HEK293 (cell line): ENCODE measurements around the gene SLC12A4.
A peak's percentile ranks its signal among the peaks of the same experiment; 100 is the strongest.
"Not testable (repeated sequence)": the region's sequence is repeated elsewhere in the genome, so short reads cannot be mapped to it uniquely, and the experiment has no call there.

Source experiments
- CTCF ChIA-PET: fragments of 350-600 bp; formaldehyde crosslinking; extraction: SDS; loops from one replicate; lab custom pipeline; 2021; ENCODE audit warnings: antibody characterized with exemption; lab: Yijun Ruan, JAX
- POLR2A ChIA-PET: fragments of 300-600 bp; formaldehyde crosslinking; extraction: SDS; loops from one replicate; lab custom pipeline; 2020; ENCODE audit warnings: antibody characterized with exemption, inconsistent platforms; lab: Yijun Ruan, JAX
- H3K27ac ChIP-seq: fragments of 200-500 bp; sonication (Bioruptor generic); 2 replicates; pipeline ENCODE4 v1.5.1; 2014; ENCODE audit warnings: low read depth, low read length, control low read depth, inconsistent platforms; ENCODE audit errors: extremely low read depth
- H3K36me3 ChIP-seq, 2 experiments: fragments of 200-500 bp in 1 of 2; sonication (Bioruptor generic) in 1 of 2; 1 replicate in 1 of 2; 2 replicates in 1 of 2; pipeline ENCODE4 v1.5.1; 2014 to 2017; ENCODE audit warnings: inconsistent platforms in 2 of 2, low read length in 2 of 2; ENCODE audit not compliant: control insufficient read depth in 2 of 2, insufficient read depth in 1 of 2
- H3K4me1 ChIP-seq: fragments of 200-500 bp; sonication (Bioruptor generic); 2 replicates; pipeline ENCODE4 v1.5.1; 2014; ENCODE audit warnings: mild to moderate bottlenecking, low read length, inconsistent platforms; ENCODE audit not compliant: control insufficient read depth, insufficient read depth
- H3K4me3 ChIP-seq: 2 replicates; pipeline ENCODE4 v1.5.1; 2011; ENCODE audit warnings: low read depth, mild to moderate bottlenecking, control low read depth, low read length, moderate library complexity
- H3K9me3 ChIP-seq: fragments of 200-500 bp; sonication (Bioruptor generic); 2 replicates; pipeline ENCODE4 v1.5.1; 2014; ENCODE audit warnings: low read depth, low read length, inconsistent platforms; ENCODE audit not compliant: control insufficient read depth, insufficient read depth
- EGR2 ChIP-seq: fragments of 450-650 bp; formaldehyde crosslinking; IDR thresholded peaks from 2 replicates; pipeline ENCODE4 v1.5.1; 2016; ENCODE audit warnings: low read depth, missing biosample characterization, missing genetic modification characterization
- SCRT1 ChIP-seq: fragments of 450-650 bp; formaldehyde crosslinking; IDR thresholded peaks from 2 replicates; pipeline ENCODE4 v1.5.1; 2016; ENCODE audit warnings: missing biosample characterization, missing genetic modification characterization, borderline replicate concordance
- SCRT2 ChIP-seq: fragments of 450-650 bp; formaldehyde crosslinking; IDR thresholded peaks from 2 replicates; pipeline ENCODE4 v1.5.1; 2016; ENCODE audit warnings: missing biosample characterization, missing genetic modification characterization
- SP2 ChIP-seq: fragments of 450-650 bp; formaldehyde crosslinking; IDR thresholded peaks from 2 replicates; pipeline ENCODE4 v1.5.1; 2016; ENCODE audit warnings: missing biosample characterization, missing genetic modification characterization
- ZBTB21 ChIP-seq: fragments of 450-650 bp; formaldehyde crosslinking; IDR thresholded peaks from 2 replicates; pipeline ENCODE4 v1.5.1; 2017; ENCODE audit warnings: missing biosample characterization, missing genetic modification characterization
- ZFHX2 ChIP-seq: fragments of 450-650 bp; formaldehyde crosslinking; conservative IDR thresholded peaks from 2 replicates; pipeline ENCODE4 v1.5.1; 2016; ENCODE audit warnings: missing biosample characterization, missing genetic modification characterization
- ZNF121 ChIP-seq: fragments of 450-650 bp; formaldehyde crosslinking; IDR thresholded peaks from 2 replicates; pipeline ENCODE4 v1.5.1; 2016; ENCODE audit warnings: missing biosample characterization, missing genetic modification characterization
- ZNF132 ChIP-seq: fragments of 450-650 bp; formaldehyde crosslinking; IDR thresholded peaks from 2 replicates; pipeline ENCODE4 v1.5.1; 2017; ENCODE audit warnings: missing biosample characterization, missing genetic modification characterization, borderline replicate concordance
- ZNF239 ChIP-seq: fragments of 450-650 bp; formaldehyde crosslinking; IDR thresholded peaks from 2 replicates; pipeline ENCODE4 v1.5.1; 2016; ENCODE audit warnings: missing biosample characterization, missing genetic modification characterization
- ZNF510 ChIP-seq: fragments of 450-650 bp; formaldehyde crosslinking; IDR thresholded peaks from 2 replicates; pipeline ENCODE4 v1.5.1; 2018; ENCODE audit warnings: mild to moderate bottlenecking, missing genetic modification characterization, missing biosample characterization; ENCODE audit not compliant: insufficient replicate concordance
- TF ChIP-seq, protein P1 (sequence below): sonication (generic); formaldehyde crosslinking; IDR thresholded peaks from 2 replicates; pipeline ENCODE4 v1.8.1; 2022; ENCODE audit warnings: mild to moderate bottlenecking, moderate library complexity, missing genetic modification reagents
- TF ChIP-seq, protein P2 (sequence below): fragments of 450-650 bp; formaldehyde crosslinking; IDR thresholded peaks from 2 replicates; pipeline ENCODE4 v1.5.1; 2016; ENCODE audit warnings: missing biosample characterization, missing genetic modification characterization
- TF ChIP-seq, protein P3 (sequence below): fragments of 450-650 bp; formaldehyde crosslinking; IDR thresholded peaks from 2 replicates; pipeline ENCODE4 v1.5.1; 2016; ENCODE audit warnings: missing biosample characterization, missing genetic modification characterization

SLC12A4 gene

GRCh38 chr16:67940446-67941089, 27.9 kb downstream of the SLC12A4 start:
- POLR2A ChIA-PET = interaction anchor here (0.6 to 1.3 kb wide), 3 partner anchors 94 to 417 kb away, joined by 3 to 5 read pairs (median 4); partner anchors contain the start of gene NUTF2

GRCh38 chr16:67939507-67940445, 28.7 kb downstream of the SLC12A4 start:
- ChIA-PET CTCF (interaction anchor here (0.7 to 1.2 kb wide), 4 partner anchors 11 to 95 kb away, joined by 3 to 5 read pairs (median 3); no protein-coding TSS in a partner anchor), POLR2A (interaction anchor here (0.6 kb wide), 1 partner anchor 388 kb away, joined by 7 read pairs; no protein-coding TSS in a partner anchor)
- Histone ChIP-seq H3K9me3 (no peaks in the 10 kb centered on the region), H3K27ac (no peak overlapping the region), H3K36me3 (peaks cover 0 to 40% of the 10 kb centered on the region in 2 experiments; a peak in 2 of 3 replicates), H3K4me1 (no peaks in the 10 kb centered on the region), H3K4me3 (no peak overlapping the region)
- TF ChIP-seq EGR2 (tag by site-specific recombination) (peak; percentile 79), SP2 (no peak), ZBTB21 (no peak), ZNF132 (tag by site-specific recombination) (no peak), ZFHX2 (tag by site-specific recombination) (peak; percentile 75), ZNF510 (tag by site-specific recombination) (no peak), SCRT1 (tag by site-specific recombination) (no peak)
- TF ChIP-seq, protein P1, sequence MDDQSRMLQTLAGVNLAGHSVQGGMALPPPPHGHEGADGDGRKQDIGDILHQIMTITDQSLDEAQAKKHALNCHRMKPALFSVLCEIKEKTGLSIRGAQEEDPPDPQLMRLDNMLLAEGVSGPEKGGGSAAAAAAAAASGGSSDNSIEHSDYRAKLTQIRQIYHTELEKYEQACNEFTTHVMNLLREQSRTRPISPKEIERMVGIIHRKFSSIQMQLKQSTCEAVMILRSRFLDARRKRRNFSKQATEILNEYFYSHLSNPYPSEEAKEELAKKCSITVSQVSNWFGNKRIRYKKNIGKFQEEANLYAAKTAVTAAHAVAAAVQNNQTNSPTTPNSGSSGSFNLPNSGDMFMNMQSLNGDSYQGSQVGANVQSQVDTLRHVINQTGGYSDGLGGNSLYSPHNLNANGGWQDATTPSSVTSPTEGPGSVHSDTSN (CRISPR knock-in tag) = peak; percentile 27; the same call in 1 of the 2 replicates

More at GRCh38 chr16:67940446-67941089, 27.9 kb downstream of the SLC12A4 start:
- CTCF ChIA-PET = interaction anchor here (0.6 to 2.3 kb wide), 8 partner anchors 12 to 419 kb away, joined by 3 to 14 read pairs (median 4); no protein-coding TSS in a partner anchor
- Histone ChIP-seq H3K36me3 (peaks cover 0 to 48% of the 10 kb centered on the region in 2 experiments; a peak in 2 of 3 replicates), H3K9me3 (no peaks in the 10 kb centered on the region), H3K4me3 (no peak overlapping the region), H3K27ac (no peak overlapping the region)
- TF ChIP-seq SCRT2 (tag by site-specific recombination) (peak; percentile 39; the same call in 1 of the 2 replicates), ZNF239 (tag by site-specific recombination) (no peak)
- TF ChIP-seq, all 188 proteins: peak for 1
- no peaks in the 10 kb centered on the region for H3K4me1 ChIP-seq

- TF ChIP-seq, protein P2, sequence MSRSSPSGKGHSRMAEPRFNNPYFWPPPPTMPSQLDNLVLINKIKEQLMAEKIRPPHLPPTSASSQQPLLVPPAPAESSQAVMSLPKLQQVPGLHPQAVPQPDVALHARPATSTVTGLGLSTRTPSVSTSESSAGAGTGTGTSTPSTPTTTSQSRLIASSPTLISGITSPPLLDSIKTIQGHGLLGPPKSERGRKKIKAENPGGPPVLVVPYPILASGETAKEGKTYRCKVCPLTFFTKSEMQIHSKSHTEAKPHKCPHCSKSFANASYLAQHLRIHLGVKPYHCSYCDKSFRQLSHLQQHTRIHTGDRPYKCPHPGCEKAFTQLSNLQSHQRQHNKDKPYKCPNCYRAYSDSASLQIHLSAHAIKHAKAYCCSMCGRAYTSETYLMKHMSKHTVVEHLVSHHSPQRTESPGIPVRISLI (tag by site-specific recombination) = peak; percentile 64; the same call in 1 of the 2 replicates
- TF ChIP-seq, protein P3, sequence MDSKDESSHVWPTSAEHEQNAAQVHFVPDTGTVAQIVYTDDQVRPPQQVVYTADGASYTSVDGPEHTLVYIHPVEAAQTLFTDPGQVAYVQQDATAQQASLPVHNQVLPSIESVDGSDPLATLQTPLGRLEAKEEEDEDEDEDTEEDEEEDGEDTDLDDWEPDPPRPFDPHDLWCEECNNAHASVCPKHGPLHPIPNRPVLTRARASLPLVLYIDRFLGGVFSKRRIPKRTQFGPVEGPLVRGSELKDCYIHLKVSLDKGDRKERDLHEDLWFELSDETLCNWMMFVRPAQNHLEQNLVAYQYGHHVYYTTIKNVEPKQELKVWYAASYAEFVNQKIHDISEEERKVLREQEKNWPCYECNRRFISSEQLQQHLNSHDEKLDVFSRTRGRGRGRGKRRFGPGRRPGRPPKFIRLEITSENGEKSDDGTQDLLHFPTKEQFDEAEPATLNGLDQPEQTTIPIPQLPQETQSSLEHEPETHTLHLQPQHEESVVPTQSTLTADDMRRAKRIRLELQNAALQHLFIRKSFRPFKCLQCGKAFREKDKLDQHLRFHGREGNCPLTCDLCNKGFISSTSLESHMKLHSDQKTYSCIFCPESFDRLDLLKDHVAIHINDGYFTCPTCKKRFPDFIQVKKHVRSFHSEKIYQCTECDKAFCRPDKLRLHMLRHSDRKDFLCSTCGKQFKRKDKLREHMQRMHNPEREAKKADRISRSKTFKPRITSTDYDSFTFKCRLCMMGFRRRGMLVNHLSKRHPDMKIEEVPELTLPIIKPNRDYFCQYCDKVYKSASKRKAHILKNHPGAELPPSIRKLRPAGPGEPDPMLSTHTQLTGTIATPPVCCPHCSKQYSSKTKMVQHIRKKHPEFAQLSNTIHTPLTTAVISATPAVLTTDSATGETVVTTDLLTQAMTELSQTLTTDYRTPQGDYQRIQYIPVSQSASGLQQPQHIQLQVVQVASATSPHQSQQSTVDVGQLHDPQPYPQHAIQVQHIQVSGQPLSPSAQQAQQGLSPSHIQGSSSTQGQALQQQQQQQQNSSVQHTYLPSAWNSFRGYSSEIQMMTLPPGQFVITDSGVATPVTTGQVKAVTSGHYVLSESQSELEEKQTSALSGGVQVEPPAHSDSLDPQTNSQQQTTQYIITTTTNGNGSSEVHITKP = peak; percentile 85
- peak; percentile 88 for TF ChIP-seq ZNF121 (tag by site-specific recombination)
- POLR2A ChIA-PET = interaction anchor here (0.6 to 0.7 kb wide), 6 partner anchors 10 to 103 kb away, joined by 3 to 5 read pairs (median 4); no protein-coding TSS in a partner anchor
- H3K36me3 ChIP-seq = peaks cover 0 to 21% of the 10 kb centered on the region in 2 experiments; a peak in 2 of 3 replicates
- H3K4me3 ChIP-seq, H3K9me3 ChIP-seq, H3K27ac ChIP-seq, CTCF ChIA-PET, H3K4me1 ChIP-seq: not testable (repeated sequence)
Observed at GRCh38 chr16:67937713-67938112, 30.7 kb downstream of the SLC12A4 start.
